GM12865 (cell line): ENCODE data around the gene TMC1.

Source experiments
- DNase-seq: peaks from one replicate; pipeline ENCODE4 v3.0.0; 2010; ENCODE audit warnings: low read depth
- H3K4me3 ChIP-seq: 2 replicates; pipeline ENCODE4 v1.5.1; 2011; ENCODE audit warnings: mild to moderate bottlenecking, low read depth, low read length, control low read depth
- TF ChIP-seq, protein P1 (sequence below): IDR thresholded peaks from 2 replicates; pipeline ENCODE4 v1.5.1; 2011; ENCODE audit warnings: low read length, control low read depth, low read depth, inconsistent platforms; ENCODE audit not compliant: insufficient read depth; ENCODE audit errors: missing control alignments

Gene TMC1

GRCh38 chr9:72809586-72809985, 288.2 kb downstream of the TMC1 start:
- TF ChIP-seq, protein P1, sequence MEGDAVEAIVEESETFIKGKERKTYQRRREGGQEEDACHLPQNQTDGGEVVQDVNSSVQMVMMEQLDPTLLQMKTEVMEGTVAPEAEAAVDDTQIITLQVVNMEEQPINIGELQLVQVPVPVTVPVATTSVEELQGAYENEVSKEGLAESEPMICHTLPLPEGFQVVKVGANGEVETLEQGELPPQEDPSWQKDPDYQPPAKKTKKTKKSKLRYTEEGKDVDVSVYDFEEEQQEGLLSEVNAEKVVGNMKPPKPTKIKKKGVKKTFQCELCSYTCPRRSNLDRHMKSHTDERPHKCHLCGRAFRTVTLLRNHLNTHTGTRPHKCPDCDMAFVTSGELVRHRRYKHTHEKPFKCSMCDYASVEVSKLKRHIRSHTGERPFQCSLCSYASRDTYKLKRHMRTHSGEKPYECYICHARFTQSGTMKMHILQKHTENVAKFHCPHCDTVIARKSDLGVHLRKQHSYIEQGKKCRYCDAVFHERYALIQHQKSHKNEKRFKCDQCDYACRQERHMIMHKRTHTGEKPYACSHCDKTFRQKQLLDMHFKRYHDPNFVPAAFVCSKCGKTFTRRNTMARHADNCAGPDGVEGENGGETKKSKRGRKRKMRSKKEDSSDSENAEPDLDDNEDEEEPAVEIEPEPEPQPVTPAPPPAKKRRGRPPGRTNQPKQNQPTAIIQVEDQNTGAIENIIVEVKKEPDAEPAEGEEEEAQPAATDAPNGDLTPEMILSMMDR: no peak
- no peak overlapping the region for H3K4me3 ChIP-seq
- no peak for DNase-seq

DNA sequence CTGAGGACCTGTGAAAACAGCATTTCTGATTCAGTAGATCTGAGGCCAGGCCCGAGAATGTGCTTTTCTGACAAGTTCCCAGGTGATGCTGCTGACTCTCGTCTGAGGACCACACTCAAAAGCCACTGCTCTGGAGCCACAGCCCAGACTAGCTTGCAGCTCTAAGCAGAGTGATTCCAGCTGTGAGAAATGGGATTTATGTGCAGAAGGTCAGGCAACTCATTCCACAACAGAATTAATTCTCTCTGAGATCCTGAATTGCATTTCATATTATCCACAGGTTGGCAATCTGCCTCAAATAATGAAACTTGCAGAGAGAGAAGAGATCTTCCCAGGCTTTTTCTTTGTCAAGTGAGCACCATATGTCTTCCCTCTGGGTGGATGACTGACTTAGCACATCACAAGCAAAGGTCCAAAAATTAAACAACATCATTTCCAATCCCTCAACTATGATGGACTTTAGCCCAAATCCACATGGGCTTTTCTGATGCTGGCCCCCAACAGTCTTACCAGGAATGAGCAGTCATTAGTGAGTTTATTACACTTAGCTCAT, 291.2 kb downstream of the TMC1 start:
- no peak for DNase-seq
- H3K4me3 ChIP-seq: no peak overlapping the region
- TF ChIP-seq, protein P1: no peak

GRCh38 chr9:72813544-72813943, 292.1 kb downstream of the TMC1 start:
- DNase-seq: no peak
- TF ChIP-seq, protein P1: no peak
- no peak overlapping the region for H3K4me3 ChIP-seq

- no peak overlapping the region for H3K4me3 ChIP-seq
- TF ChIP-seq, protein P1: no peak
- DNase-seq: no peak
Measured at GRCh38 chr9:72814083-72814597, 292.7 kb downstream of the TMC1 start.

- no peak for DNase-seq
- H3K4me3 ChIP-seq: no peak overlapping the region
- TF ChIP-seq, protein P1: no peak
Measured at GRCh38 chr9:72816666-72817065, 295.3 kb downstream of the TMC1 start.

DNA sequence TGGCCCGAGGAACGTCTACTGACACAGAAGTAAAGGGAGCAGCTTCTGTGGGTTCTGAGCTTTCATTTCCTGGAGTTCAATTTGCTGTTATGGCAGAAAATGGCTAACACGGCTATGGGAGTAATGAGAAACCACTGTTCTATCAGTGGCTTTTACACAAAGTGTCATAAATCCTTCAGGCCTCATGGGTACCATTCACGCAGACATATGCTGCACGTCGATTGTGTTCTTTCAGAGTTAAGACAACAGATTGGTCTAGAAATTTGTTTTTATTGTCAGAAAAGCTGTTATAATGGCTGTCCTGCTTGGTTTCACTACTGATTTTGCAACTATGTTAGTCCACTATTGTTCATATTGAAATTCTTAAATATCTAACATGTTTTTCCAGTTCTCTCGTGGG, 296.0 kb downstream of the TMC1 start:
- DNase-seq: peak; percentile 64
- TF ChIP-seq, protein P1: no peak
- H3K4me3 ChIP-seq: no peak overlapping the region

GRCh38 chr9:72818385-72818784, 297.0 kb downstream of the TMC1 start:
- no peak overlapping the region for H3K4me3 ChIP-seq
- DNase-seq: no peak
- TF ChIP-seq, protein P1: no peak
